Stimulated activated CD8-positive, alpha-beta memory T cell treated with anti-CD3 and anti-CD28 coated beads, Interleukin-15, amount 100 ng/mL, for 24 hours (primary cell): ENCODE measurements around the gene TFDP2.
"Not testable (repeated sequence)": the region's sequence is repeated elsewhere in the genome, so short reads cannot be mapped to it uniquely, and the experiment has no call there.

Experiments used
- DNase-seq: peaks from one replicate; pipeline ENCODE4 v3.0.0-alpha.2; 2020; ENCODE audit warnings: low read depth

The TFDP2 gene

DNA sequence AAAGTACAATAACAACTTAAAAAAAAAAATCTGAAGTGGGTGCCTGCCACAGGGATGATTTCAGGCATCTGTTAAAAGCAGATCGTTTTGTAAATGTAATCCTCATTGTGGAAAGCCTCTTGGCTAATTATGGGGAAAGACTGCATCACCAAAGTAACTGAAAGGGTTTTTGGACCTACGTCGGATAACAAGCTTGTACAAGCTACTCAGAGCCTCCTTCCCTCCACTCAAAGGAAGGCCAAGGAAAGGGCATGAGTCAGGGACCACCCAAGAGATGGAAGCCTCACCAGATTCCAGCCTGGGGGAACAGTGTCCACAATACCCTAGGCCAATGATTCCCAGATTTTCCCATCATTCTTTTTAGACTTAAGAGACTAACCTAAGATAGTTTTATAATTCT, 188.6 kb downstream of the TFDP2 start:
- DNase-seq = no peak

DNA sequence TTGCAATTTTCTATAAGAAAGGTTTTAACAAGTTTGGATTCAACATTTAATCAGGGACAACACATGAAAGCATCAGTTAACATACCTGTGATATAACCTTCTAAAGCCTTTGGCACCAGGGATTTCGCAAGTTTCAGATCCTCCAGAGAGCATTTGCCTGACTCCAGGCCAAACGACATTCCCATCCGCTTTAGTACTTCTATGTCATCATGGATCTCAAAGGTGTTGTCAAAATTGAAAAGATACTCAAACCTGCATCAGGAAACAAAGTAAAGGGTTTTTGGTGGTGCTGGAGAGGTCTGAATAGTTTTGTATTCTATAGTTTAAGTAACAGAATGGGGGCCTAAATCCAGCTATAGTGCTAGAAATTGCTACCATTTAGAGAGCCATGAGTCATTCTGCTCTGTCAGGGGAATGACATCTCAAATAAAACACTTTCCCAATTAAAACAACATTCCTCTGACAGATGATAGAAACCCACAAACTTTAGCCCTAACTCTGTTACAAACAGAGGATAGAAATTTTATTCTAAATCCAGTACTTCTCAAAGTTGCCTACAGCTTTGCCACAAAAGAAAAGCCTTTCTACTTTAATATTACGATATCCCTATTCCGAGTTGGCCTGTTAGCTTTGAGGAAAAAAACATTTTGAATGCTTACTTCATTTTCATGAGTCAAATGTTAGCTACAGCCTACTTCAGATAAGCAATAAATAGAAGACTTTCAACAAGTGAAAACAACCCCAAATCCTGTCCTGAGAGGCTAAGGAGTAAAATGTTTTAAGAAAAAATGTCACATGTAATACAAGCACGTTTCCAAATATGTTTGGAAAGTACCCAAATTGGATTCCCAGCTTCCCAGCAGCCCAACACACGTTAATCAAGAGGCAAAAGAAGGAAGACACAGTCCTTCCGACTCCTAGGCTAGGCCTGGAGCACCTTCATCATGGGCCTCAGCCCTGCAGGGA, 189.5 kb downstream of the TFDP2 start:
- DNase-seq = no peak

DNA sequence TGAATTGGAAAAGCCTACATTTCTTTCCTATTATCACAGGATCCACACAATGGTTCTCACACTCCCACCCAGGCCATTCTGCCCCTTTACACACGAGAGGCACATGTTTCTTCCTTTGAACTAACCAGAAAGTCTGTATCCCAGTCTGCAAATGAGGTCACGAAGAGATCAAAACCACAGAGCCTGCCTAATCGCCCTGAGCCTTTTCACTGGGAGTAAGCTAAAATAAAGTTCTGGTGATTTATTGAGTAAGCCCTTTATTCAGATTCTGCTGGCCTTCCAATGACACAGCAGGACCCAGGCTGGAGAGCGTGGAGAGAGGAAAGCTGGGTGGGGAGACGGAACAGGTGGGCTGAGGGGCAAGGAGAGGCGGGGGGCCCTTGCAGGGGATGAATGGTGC, 194.2 kb downstream of the TFDP2 start:
- no peak for DNase-seq

DNA sequence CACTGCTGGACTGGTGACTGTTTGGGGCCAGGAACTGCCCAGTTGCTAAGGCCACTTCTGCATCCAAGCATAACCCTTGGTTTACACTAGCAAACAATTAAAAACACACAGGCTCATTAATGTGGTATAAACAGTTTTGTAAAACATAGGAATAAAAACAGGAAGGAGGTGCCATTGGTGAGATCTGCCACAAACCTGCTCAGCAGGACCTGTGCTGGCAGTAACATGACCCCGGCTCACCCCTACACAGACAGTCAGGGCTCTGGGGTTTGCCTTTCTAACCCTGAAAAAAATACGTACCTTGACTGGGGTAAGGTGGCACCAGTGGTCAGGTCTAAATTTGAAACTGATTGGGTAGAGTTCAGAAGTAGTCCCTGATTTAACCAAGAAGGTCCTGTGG, 196.7 kb downstream of the TFDP2 start:
- DNase-seq = no peak

DNA sequence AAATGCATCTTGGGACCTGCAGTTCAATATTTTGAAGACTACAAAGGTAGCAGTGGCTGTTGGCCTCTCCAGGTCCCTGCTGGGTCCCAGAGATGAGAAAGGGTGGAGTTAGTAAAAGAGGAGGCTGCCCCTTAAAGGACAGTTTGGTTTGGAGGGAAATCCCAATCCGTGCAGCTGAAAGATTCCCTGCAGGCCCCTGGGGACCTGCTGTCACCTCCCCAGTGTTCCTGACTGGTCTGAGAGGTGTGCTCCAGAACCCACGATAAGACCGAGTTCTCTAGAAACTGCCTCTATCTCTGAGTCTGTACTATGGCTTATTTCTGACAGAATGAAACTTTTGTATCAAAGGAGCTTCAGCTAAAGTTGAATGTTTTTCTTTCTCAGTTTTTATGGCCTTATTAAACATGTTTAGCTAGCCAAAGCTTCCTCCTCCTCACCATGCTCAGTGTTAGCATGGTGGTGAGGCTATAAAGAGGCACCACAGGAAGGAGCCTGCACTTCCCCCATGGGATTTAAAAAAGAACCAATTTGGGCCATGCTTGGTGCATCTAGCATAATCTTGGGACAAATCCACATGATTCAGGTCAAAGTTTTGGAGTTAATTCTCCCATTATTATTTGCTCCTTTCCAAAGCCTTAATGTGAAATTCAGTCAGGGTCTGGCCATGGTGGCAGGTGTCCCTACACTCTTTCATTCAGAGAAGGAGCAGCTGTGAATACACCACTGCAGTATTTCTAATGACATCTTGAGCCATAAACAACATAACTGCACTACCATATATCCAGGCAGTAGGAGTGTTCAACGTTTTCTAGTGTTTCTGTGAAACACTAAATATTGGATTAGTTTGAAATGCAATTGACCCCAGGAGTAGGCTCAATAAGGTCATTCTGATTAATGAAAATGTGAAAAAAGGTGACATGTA, 198.5 kb downstream of the TFDP2 start:
- DNase-seq = no peak

DNA sequence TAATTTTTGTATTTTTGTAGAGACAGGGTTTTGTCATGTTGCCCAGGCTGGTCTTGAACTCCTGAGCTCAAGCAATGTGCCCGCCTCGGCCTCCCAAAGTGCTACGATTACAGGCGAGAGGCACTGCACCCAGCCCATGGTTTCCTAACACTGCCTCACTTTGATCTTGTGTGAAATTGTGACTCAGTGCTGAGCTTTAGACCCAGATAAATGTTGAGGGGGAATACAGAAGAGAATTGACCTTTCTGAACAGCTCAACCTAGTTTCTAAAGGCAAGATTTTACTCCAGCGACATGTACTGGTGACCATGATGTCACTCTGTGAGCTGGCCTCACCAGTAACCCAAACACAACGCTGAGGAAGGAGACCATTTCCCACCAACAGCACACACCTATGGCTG, 199.4 kb downstream of the TFDP2 start:
- no peak for DNase-seq

DNA sequence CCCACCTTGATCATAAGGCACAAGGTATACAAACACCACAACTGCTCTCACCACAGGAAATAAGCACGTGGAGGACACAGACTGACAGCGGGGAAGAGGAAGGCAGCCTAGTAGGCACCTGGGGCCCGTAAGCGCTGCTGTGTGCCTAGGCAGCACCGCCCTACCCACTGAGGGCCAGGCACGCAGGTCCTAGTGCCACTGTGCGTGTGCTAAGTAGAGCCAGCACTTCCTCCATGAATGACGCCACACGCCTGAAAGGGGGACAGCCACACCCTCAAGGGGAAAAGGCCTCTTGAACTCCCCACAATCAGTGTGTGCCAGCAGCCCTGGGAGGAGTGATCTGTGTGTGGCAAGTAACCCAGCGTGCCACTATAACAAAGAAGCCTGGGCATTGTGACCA, 199.9 kb downstream of the TFDP2 start:
- no peak for DNase-seq

DNA sequence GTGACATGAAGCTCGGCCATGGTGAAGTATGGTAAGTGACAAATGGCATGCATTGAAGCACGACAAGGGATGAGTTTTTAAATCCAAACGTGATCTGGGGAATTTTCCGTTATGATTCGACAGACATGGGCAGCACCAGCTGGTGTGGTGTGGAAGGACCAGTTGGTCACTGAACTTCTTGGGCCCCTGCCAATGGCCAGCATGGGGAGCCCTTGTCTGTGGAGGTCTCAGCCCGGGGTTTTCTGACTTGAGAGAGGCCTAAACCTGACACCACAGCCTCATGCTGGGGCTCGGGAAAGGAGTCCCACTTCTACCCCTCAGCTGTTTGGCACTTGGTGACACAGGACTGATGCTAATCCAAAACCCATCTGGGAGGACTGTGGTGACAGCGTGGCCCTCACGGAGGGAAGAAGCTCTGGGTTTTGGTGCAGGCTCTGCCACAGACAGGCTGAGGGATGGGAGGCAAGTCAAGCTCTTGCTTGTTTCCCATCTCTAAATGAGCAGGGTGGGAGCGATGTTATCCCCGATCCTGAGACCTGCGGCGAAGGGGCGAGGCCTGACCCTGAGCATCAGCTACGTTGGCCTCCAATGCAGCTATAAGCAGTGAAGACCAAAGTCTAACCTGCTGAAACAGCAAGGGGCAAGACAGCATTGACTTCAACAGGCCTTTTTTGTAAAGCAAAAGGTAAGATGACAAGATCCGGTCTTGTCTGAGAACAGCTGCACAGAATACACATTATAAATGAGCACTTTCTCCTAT, 203.4 kb downstream of the TFDP2 start:
- DNase-seq = no peak

DNA sequence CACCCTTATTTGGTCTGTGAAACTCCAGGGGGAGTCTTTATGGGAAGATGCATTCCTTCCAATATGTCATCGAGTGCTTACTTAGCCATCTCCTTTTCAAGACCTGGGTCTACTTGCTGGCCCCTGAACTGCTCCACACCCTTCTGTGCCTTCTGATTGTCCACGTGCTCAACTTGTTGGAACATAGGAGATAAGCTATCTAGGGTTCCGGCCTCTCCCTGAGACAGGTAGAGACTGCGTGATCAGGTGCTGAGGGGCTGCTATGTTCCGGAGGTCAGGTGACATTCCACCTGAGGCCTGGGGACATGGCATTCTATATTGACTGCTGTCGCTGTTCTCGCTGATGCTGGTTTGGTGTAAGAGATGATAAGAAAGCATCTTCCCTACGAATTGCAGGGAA, 207.3 kb downstream of the TFDP2 start:
- no peak for DNase-seq

DNA sequence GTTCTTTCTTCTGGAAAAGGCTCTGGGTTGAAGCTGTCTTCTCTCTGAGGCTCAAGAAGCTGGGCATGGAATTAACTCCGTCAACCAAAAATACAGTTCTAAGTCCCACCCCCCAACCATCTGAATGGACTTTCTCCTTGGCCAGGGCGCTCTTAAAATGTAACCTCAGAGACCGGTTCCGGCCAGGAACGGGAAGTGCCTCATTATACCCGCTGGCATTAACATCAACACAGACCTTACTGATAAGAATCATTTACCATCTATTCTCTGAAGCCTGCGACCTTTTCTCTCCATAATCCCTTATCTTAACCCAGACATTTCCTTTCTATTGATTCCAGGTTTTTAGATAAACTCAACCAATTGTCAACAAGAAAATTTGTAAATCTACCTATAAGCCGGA, 208.3 kb downstream of the TFDP2 start:
- DNase-seq = no peak

DNA sequence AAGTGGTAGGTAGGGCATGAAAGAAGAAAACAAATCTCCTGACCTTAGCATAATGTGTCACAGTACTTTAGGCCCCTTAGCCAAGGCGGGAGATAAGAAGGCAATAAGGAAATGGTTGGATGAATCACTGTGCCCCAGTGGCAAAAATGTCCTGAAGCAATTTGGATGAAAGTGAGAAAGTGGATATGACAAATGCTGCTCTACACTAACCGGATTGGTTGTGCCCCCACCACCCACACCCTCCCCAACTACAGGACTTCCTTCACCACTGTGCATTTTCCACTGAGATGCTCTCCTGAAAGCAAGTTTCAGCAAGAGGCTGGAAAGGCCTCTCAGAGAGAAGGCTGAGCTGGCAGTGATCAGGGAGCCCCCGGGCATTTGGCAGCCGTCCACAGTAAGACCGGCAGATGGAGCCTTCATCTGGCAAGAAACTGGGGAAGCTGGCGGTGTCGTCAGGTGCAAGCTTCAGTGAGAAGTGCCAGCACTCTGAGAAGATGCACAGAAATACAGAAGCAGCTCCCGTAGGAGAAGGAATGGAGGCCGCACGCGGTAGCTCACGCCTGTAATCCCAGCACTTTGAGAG, 209.1 kb downstream of the TFDP2 start:
- no peak for DNase-seq

DNA sequence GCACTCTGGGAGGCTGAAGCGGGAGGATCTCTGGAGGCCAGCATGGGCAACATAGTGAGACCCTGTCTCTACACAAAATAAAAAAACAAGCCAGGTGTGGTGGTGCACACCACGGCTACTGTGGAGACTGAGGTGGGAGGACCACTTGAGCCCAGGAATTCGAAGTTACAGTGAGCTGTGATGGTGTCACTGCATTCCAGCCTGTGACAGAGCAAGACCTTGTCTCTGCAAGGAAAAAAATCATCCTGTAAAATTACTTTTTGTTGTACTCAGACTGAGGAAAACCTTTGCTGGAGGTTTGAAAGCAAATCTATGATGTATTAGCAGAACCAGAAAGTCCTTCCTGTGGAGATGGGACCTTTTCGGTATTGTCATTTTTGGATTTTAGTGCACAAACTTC, 209.6 kb downstream of the TFDP2 start:
- no peak for DNase-seq

DNA sequence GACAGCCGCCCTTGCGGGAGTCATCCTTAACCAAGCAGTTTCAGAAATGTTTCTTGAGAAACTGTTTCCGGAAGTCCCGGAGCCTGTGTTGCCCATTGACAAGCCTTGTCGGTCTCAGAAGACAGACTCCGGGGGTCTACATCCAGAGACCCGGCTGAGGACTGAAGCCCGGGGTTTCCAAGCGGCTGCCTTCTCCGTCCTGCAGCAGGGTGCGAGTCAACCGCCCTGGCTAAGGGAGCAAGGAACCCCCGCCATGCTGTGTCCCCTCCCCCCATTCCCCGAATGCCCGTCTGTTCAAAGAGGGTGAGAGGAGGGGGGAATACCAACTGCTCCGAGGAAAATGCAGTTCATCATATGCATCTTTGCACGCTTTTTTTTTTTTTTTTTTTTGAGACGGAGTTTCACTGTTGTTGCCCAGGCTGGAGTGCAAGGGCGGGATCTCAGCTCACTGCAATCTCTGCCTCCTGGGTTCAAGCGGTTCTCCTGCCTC, 211.3 kb downstream of the TFDP2 start:
- no peak for DNase-seq

DNA sequence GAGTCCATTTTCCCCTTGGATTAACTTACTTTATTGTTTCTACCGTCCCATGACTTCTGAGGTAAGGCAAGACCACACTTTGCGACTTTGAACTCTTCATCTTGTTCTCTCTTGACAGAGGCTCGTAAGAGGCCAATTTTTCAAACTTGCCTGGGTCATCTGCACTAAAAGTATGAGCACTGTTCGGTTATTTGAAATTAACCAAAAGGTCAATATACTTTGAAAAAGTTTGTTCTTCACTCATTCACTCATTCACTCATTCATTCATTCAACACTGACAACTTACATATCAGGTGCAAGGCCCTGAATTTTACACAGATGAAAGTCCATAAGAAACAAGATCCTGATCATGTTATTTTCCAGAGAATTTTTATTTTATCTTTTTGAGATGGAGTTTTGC, 215.0 kb downstream of the TFDP2 start:
- no peak for DNase-seq

DNA sequence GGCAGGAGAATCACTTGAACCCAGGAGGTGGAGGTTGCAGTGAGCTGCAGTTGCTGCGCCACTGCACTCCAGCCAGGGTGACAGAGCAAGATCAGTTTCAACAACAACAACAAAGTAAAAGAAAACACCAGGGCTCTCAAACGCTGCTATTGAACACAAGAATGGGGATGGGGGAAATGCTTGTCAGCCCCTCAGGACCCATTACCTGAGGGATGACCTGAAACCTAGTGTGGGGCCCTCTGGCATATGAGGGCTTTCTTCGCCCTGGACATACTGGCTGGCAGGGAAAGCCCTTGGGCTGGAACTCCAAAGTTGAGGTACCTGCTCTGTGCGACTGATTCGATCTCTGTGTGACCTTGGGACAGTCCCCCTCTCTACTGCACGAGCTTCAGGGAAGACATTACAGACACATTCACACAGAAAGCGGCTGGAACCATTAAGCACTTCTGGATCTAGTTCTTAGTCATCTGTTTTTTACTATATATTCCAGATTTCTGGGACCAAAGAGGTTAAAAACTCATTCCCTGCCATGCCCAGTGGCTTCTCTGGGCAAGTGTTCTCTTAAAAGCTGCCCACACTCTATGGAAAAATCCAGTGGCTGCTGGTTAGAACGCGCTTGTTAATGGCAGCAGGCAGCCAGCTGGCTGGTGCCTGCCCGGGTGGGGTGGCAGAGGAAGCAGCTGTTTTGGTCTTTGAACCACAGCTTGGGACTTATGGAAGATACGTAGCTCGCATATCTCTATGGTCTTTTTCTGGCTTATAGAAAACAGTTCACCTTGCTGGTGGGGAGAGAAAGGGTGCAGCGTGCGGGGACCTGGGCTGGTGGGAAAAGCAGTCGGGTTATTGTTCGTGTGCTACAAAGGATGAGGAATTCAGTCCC, 215.7 kb downstream of the TFDP2 start:
- no peak for DNase-seq

DNA sequence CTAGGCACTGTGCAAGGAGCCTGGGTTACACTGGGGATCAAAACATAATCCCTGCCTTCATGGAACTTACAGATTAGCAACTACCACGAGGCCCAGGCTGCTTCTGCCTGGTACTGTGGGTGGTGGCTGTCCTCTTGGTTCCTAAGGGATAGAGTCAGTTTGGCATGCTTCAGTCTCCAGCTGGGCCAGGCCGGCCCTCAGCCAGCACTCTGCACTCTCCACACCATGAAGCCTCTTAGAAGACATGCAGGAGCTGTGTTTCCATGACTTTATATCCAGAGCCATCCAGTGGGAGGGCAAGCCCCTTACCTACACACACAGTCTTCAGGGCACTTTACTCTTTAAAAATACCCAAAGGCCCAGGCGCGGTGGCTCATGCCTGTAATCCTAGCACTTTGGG, 218.5 kb downstream of the TFDP2 start:
- no peak for DNase-seq

DNA sequence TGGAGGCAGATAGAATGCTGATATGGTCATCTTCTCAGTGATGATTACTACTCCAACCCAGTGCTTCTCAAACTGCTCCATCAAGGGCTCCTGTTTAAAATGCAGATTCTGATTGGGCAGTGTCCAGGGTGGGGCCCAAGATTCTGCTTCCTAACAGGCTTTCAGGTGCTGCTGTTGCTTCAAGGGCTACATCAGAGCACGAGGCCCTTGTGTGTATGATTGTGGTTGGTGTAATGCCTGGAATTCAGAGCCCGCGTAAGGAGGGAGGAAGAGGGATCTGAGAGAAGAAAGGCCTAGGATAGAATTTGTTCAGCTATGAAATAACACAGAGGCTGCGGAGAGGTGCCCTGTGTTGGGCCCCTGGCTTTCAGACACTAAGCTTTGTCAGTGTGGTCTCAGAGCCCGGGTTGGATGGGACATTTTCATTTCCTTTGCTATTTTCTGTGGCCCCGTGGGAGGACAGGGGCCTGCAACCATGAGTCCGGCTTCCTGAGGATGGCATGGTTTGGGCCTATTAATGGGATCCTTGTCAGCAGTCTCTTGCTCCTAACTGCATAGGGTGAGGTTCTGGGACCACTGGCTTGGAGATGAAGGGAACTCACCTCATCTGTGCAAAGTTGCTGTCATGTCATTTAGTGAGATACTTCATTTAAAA, 219.9 kb downstream of the TFDP2 start:
- DNase-seq = no peak

DNA sequence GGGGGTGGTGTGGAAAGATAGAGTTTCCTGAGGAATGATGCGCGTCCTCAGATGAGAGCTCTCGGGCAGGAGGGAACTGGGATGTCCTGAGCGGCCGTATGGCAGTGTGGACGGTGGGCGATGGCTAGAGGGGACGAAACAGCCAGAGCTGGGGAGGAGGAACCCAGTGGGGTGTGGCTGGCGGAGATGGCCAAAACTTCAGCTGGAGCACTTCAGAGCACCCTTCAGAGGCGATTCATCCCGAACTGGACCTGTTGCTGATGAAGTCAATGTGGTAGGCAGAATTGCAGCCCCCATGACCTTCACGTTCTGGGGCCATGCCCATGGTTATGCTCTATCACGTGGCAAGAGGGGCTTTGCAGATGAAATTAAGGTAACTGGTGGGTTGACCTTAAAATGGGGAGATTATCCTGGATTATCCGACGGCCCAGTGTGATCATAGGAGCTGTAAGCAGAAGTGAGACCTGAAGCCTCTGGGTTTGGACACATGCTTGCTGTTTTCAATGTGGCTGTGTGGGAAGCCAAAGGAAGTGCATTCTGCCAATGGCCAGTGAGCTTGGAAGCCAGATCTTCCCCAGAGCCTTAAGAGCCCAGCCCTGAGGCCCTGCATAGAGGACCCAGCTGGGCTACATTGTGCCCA, 220.6 kb downstream of the TFDP2 start:
- DNase-seq = no peak

DNA sequence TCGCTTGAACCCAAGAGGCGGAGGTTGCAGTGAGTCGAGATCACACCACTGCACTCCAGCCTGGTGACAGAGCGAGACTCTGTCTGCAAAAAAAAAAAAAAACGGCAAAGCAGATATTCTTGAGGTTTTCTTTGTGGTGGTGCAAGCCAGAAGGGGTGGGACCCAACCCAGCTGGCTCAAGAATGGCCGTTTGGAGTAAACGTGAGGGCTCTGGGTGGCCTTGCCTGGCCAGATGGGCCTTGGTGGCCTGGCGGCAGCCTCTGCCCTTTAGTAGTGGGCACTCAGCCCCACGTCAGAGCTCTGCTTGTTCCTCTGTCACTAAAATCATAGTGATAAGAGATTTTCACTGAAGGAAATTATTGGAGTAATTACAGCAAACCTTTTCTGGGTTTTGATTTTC, 222.4 kb downstream of the TFDP2 start:
- DNase-seq = no peak

DNA sequence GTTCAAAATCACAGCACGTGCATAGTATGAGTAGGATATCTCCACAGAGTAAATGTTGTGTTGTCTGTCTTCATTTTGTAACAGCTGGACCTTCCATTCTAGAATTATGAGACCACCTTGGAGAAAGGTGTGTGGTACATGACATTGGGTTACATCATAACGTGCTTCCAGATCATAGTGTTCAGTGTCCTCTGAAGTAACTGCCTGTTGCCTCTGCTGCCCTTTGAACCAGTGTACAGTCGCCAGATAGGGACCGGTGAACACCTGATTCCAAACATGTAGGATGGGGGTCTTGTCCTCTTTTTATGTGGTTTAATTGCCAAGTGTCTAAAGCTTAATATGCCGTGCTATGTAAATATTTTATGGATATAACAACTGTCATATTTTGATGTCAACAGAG, 223.7 kb downstream of the TFDP2 start:
- DNase-seq = not testable (repeated sequence)
